Stimulated activated CD8-positive, alpha-beta memory T cell treated with anti-CD3 and anti-CD28 coated beads, Interleukin-12 subunit alpha, Interleukin-12 subunit beta, amount 100 ng/mL, for 4 hours (primary cell): ENCODE data around the gene SETD1B.
"Not testable (repeated sequence)": the region's sequence is repeated elsewhere in the genome, so short reads cannot be mapped to it uniquely, and the experiment has no call there.

Experiments
- DNase-seq: peaks from one replicate; pipeline ENCODE4 v3.0.0-alpha.2; 2020; ENCODE audit warnings: low read depth

The SETD1B gene

GRCh38 chr12:121857322-121858246 is 53.8 kb downstream of the SETD1B start:
- DNase-seq, result no peak

DNA sequence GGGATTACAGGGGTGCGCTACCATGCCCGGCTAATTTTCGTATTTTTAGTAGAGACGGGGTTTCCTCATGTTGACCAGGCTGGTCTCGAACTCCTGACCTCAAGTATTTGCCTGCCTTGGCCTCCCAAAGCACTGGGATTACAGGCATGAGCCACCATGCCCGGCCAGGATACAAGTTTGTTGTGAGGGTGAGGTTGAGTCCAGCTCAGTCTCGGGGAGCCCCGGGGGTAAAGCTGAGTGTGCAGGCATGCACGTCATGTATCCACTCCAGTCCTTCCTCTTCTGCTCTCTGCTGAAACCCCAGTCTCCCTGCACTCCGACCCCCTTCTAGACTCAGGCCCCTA is 54.5 kb downstream of the SETD1B start:
- DNase-seq, result no peak

DNA sequence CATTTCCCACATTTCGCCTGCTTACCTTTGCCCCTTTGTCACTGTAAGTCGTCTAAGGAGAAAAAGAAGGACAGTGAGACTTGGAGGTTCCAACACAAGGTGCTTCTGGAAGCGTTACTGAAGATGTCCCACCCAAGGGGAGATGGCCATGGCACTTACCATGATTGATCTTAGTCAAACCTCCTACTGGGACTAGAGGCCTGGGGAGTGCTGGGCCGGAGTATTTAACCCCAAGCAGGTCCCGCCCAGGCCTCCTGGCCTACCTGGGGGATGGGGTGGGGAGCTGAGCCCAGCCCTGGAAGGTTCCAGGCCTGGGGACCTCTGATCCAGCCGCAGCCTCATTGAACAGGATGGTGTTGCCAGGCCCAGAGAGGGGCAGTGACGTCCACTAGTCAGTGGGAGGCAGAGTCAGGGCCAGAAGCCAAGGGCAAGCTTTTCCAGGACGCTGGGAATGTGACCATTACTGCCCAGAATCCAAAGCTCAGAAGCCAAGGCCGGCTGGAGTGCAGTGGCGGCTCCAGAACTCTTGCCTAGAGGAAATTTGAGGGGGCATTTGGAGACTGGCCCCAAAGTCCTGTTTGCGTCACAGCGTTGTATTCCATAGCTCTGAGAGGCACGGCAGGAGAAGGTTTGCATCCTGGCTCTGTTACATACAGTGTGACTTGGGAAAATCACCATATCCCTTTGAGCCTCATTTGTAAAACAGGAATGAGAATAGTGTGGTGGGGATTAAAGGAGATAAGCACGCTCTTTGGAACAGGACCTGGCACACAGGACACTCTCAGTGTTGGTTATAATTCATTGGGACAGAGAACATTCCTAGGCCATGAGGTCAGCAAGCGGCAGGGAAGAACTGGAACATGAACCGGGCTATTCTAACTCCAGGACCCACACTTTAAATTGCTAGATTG is 55.1 kb downstream of the SETD1B start, which contains the start of gene HPD:
TSS of gene HPD (minus strand) at position 198 of the 911 bp plus-strand sequence. CDS start at position 162, 36 bp downstream.
- no peak for DNase-seq

GRCh38 chr12:121860257-121860656 is 56.4 kb downstream of the SETD1B start:
- no peak for DNase-seq

DNA sequence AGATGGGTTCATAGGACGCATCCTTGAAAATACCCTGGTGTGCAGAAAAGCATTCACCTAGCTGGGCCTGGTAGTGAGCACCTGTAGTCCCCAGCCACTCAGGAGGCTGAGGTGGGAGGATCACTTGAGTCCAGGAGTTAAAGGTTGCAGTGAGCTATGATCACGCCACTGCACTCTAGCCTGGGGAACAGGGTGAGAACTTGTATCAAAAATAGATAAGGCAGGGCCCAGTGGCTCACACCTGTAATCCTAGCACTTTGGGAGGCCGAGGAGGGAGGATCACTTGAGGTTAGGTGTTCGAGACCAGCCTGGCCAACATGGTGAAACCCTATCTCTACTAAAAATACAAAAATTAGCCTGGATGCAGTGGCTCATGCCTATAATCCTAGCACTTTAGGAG is 56.9 kb downstream of the SETD1B start:
- DNase-seq, result not testable (repeated sequence)

GRCh38 chr12:121861636-121862254 is 57.9 kb downstream of the SETD1B start:
- no peak for DNase-seq

DNA sequence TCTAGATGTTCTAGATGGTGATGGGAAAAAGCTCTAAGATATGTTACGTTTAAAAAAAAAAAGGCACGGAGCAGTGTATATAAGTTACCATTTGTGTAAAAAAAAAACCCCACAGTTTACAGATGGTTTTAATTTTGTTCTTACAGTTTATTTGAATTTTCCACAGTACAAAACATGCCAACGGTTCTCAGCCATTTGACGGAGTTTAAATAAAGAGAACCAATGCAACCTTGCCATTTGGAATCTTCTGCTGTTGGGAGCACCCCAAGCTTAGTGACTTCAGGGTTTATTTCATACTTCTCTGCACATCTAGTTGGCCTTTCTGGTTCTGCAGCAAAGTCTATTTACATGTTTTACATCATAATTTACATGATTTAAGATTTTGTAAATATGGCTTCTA is 62.5 kb downstream of the SETD1B start:
- DNase-seq, result no peak

GRCh38 chr12:121869229-121869628 is 65.4 kb downstream of the SETD1B start:
- DNase-seq, result not testable (repeated sequence)

DNA sequence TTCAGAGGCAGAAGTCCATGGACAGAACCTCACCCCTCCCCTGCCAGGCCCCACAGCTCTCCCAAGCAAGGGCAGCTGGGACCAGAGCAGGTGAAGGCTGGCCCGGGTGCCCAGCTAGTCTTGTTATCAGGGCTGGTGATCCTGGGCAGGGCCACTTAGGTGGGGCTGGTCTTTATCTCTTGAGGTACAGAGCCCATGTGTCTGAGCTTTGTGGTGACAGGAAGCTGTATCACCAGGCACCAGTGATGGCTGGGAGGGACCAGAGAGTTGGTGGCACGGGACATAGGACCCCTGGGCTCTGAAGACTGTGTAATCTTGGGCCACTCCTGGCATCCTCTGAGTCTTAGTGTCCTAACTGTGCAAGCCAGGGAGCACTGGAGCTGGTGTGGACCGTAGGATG is 67.7 kb downstream of the SETD1B start:
- DNase-seq, result no peak

DNA sequence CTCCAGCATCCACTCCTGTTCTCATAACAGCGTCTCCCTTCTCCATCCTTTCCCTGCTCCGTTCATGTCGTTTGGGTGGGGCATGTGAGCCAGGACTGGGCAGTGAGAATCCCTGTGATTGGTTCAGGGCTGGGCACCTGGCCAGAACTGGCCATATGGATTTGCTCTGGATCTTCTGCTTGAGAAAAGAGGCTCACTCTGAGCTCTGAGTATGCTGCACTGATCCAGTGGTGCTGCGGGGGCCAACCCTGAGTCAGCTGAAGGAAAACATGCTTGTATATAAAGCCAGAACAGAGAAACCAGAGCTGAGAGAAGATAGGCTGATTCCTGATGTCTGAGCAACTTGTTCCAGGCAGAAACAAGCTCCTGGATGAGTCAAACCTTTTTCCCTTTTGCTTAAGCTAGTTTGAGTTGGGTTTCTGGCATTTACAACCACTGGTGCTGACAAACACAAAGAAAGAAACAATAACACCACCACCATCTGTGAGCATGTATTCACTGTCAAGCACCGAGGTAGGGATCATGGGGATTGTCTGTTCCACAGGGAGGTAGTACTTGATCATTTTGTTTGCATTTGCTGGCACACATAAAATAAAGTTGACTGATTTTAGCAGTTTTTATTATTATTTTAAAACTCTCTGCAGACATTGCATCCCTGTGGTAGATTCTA is 68.9 kb downstream of the SETD1B start:
- no peak for DNase-seq

DNA sequence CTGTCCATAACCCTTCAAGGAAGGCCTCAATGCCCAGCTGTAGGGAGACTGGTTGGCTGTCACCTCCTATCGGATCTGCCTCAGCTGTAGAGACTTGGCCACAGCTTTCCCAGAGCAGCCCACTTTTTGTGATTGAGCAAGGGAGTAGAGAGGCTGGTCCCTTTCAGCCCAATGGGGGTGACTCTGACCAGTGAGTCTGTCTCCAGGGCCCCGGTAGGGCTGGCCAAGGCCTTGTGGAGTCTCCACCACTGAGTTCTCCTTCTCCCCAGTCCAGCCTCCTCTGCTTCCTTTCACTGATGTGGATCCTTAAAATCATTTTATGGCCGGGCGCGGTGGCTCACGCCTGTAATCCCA is 69.4 kb downstream of the SETD1B start:
- no peak for DNase-seq

GRCh38 chr12:121874071-121874470 is 70.3 kb downstream of the SETD1B start:
- no peak for DNase-seq

DNA sequence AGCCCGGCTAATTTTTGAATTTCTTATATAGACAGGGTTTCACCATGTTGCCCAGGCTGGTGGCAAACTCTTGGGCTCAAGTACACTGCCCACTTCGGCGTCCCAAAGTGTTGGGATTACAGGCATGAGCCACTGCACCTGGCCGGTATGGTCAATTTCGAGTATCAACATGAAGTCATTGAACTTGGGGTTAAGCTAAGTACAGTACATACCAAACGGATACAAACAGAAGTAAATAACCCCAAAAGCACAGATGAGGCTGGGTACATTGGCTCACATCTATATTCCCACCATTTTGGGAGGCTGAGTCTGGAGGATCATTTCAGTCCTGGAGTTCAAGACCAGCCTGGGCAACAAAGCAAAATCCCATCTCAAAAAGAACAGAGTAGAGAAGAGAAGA is 71.8 kb downstream of the SETD1B start:
- DNase-seq, result no peak

DNA sequence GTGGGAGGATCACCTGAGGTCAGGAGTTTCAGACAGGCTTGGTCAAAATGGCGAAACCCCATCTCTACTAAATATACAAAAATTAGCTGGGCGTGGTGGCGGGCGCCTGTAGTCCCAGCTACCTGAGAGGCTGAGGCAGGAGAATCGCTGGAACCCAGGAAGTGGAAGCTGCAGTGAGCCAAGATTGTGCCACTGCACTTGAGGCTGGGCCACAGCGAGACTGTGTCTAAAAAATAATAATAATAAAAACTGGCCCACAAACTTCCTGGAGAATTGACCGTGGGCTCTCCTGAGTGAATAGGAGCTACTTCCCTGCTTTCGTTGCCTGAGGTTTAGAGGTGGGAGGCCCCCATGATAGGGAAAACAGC is 72.3 kb downstream of the SETD1B start:
- DNase-seq, result not testable (repeated sequence)
